ENCODE measurements around the gene CCDC159.
A peak's percentile ranks its signal among the peaks of the same experiment; 100 is the strongest.
"Not testable (repeated sequence)": the region's sequence is repeated elsewhere in the genome, so short reads cannot be mapped to it uniquely, and the experiment has no call there.

The CCDC159 gene

GRCh38 chr19:11346104-11346940 lies at the start of gene CCDC159, which contains the start of gene TMEM205:
CCDC159 (plus strand) TSS chr19:11346519; CDS start chr19:11346607, 88 bp downstream.
TMEM205 (minus strand) TSS chr19:11346268; CDS start chr19:11345619, 649 bp downstream.
- DNase-seq = peak; percentile 97

GRCh38 chr19:11299946-11300810 lies 46.1 kb upstream of the CCDC159 start:
- no peak for DNase-seq

DNA sequence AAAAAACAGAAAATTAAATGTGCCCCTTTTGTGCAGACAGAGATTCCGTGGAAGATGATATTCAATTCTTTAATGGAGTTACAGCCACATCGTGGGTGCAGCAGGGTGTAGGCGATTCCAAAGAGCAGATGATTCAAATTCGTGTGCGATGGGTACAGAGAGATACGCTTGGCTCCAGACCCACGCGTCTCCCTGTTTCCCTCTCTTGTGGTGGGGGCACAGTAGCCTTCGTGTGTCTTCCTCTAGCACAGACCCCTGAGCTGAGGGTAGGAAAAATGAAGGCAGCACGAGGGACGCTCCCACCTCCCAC lies 45.6 kb upstream of the CCDC159 start:
- DNase-seq = no peak

DNA sequence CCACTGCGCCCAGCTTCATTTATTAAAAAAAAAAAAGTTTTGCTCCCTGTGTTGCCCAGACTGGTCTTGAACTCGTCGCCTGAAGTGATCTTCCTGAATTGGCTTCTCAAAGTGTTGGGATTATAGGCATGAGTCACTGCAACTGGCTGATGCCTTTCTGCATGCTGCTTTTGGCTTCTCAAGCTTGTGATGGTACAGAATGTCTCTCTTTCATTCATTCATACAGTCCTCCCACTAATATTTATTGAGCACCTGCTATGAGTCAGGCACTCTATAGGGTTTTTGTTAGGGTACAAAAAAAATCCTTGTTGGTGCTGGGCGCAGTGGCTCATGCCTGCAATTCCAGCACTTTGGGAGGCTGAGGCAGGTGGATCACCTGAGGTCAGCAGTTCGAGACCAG lies 41.4 kb upstream of the CCDC159 start:
- DNase-seq = no peak

DNA sequence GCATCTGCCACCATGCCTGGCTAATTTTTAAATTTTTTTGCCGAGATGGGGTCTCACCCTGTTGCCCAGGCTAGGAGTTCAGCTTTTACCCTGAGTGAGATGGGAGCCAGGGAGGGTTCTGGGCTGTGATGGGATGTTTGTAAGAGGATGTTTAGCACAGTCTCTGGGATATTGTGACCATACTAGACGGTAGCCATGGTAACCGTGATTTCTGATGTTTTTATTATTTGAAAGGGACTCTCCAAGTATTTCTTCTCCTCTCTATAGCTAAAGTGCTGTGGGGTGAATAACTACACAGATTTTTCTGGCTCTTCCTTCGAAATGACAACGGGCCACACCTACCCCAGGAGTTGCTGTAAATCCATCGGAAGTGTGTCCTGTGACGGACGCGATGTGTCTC lies 40.0 kb upstream of the CCDC159 start:
- DNase-seq = no peak

GRCh38 chr19:11320278-11320995 lies 25.9 kb upstream of the CCDC159 start:
- not testable (repeated sequence) for DNase-seq

DNA sequence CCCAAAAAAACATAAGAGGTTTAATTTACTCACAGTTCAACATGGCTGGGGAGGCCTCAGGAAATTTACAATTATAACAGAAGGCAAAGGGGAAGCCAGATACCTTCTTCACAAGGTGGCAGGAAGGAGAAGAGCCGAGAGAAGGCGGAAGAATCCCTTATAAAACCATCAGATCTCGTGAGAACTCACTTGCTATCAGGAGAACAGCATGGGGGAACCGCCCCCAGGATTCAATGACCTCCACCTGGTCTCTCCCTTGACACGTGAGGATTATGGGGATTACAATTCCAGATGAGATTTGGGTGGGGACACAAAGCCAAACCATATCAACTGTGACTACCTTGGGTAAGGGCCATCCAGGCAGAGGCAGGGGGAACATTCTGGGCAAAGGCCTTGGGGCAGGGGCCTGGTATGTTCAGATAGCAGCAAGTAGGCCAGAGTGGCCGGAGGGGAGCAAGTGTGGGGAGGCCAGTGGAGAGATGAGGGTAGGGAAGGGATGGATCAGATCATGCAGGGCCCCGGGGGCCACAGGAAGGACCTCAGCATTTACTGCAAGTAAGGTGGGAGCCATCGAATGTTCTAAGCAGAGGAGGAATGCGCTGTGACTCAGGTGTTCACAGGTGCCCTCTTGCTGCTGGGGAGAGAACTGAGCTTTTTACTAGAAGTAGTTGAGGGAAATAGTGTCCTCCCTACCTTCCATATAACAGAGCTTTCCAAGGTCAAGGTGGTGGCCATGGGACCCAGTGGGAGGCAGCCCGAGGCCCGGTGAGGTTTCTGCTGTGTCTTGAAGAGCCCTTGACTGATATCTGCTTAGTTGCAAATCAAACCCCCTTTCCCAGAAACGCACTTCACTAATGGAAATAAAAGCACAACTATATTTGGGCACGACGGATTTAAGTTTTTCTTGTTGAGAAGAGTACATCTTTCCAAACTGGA lies 24.9 kb upstream of the CCDC159 start:
- DNase-seq = no peak

DNA sequence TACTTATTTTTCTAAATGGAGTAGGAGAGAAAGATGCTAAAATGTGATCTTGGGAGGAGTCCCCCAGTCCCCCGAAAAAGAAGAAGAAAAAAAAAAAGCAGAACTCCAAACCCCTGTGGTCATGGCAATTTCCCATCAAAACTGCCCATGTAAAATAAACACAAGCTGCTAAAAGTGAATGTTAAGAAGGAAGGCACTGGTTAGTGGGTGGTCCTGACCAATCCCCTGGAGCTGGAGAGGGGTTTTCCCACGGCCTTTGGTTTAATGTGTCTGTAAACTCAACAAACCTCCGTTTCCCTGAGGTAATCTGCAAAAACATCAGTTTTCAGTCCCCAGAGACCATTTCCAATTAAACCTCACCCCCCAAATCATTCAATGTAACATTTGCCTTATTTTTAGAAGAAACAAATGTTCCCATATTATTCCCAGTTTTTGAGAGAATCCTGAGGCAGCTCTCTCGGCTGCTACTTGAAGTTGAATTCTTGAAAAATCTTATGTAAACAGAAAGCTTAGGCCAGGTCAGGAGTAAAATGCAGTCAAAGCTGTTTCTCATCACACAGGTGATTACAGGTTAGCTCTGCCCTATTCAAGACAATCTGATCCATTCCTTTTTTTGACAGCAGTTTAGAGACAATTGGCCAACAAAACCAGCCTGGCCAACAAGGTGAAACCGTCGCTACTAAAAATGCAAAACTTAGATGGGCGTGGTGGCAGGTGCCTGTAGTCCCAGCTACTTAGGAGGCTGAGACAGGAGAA lies 23.9 kb upstream of the CCDC159 start:
- DNase-seq = no peak

DNA sequence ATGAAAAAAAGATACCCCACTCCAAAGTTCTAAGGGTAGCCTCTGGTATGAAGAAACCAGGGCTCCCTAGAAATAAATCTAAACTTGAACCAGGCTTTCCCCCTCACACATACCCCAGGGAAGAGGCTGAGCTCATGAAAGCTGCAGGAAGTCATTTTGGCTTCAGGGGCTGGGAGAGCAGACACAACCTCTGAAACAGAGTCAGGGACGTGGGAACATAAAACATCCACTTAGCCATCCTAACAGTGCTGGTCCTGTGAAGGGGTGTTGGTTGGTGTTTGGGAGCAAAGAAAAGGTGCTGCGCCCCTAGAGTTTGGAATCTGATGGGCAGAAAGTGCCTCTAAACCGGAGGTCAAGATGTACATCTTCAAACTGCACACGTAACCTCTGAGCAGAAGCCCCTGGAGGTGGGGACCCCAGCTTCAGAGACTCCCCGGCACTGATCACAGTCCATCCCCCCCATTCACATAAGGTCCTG lies 22.7 kb upstream of the CCDC159 start:
- no peak for DNase-seq

GRCh38 chr19:11324079-11324661 lies 22.1 kb upstream of the CCDC159 start:
- no peak for DNase-seq

DNA sequence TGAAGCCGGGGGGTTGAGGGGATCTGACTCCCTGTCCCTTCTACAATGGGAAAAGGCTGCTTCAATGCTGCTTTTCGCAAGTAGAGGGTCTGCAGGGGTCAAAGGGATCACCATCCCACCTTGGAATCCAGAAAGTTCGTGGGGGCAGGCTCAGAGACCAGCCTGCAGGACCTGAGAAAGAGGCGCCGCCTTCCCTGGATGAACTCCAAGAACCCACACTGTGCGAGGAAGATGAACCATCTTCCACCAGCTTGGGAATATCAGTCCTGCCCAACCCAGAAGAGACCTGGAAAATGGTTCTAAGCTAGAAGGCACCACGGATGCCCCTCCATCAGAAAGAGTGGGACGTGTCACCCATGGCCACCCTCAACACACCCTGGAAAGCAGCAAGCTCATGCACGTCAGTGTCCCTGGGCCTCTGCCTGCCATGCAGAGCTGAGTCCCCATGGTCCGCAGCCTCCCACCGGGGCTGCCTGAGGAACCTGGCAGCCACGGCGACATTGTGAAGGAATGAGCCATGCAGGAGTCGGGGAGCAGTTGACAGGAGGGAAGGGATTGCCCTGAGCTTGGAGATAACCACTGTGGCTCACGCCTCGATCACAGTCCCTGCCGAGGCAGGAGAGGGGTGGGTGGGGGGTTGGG lies 21.4 kb upstream of the CCDC159 start:
- no peak for DNase-seq

DNA sequence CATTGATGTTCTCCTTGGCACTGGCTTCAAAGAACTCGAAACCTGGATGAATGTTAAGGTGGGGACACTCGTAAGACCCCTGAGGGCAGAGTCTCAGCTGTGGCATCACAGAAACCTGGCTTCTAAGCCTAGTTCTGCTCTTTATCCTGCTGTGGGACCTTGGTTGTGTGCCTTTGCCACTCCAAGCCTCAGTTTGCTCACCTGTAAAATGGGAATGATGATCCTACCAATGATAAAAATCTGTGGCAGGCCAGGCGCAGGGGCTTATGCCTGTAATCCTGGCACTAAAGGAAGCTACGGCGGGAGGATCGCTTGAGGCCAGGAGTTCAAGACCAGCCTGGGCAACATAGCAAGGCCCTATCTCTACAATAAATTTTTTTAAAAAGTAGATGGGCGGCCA lies 20.8 kb upstream of the CCDC159 start:
- no peak for DNase-seq

GRCh38 chr19:11330127-11330526 lies 16.2 kb upstream of the CCDC159 start:
- no peak for DNase-seq

DNA sequence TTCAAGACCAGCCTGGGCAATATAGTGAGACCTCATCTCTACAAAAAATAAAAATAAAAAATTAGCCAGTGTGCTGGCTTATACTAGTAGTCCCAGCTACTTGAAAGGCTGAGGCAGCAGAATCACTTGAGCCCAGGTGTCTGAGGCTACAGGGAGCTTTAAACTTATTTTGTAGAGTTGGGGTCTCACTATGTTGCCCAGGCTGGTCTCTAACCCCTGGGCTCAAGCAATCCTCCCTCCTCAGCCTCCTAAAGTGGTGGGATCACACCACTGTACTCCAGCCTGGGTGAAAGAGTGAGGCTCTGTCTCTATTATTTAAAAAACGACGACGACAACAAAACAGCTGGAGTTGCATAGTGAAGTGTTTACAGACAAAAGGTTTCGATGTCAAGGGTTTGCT lies 14.8 kb upstream of the CCDC159 start:
- no peak for DNase-seq

DNA sequence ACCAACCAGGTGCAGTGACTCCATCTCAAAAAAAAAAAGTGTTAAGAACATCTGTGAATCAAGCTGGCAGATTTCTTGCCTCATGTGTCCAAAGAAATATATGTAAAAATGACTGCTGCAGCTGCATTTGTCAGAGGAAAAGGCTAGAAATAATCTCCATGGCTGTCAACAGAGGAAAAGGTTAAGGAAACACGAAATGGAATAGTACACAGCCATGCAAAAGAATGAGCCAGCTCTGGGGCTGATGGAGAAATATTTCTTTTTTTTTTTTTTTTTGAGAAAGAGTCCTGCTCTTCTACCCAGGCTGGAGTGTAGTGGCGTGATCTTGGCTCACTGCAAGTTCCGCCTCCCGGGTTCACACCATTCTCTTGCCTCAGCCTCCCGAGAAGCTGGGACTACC lies 13.5 kb upstream of the CCDC159 start:
- DNase-seq = no peak

DNA sequence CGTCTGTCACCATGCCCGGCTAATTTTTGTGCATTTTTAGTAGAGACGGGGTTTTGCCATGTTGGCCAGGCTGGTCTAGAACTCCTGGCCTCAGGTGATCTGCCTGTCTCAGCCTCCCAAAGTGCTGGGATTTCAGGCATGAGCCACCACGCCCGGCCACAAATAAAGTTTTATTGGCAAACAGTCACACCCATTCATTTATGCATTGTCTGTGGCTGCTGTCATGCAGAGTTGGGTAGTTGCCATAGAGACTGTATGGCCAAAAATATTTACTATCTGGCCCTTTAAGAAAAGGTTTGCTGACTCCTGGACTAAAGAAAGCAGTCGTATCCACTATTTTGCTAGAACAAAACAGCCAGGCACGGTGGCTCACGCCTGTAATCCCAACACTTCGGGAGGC lies 12.5 kb upstream of the CCDC159 start:
- not testable (repeated sequence) for DNase-seq

DNA sequence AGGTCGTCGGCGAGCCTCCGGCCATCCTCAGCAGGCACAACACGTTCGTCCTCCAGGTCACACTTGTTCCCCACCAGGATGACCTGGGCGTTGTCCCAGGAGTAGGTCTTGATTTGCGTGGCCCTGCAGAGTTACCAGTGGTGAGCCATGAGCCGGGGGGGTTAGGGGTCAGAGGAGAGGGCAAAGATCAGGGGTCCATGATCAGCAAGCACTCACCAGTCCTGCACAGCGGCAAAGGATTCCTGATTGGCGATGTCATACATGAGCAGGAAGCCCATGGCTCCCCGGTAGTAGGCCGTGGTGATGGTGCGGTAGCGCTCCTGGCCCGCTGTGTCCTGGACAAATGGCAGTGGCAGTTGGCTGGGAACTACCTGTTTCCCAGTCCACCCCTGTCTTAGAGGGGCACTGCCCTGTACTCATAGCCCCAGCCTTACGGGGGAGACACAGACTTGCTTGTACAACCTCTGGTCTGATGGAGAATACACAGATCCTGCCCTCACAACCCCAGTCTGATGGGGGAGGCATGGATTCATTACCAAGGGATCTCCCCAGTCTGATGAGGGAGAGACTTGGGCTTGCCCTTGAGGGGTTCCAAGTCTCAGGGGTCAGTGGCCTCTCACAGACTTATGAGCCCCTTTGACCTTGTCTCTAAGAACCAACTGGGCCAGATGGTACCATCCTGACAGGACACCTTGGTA lies 10.7 kb upstream of the CCDC159 start:
- DNase-seq = no peak

- DNase-seq = no peak
Observed at GRCh38 chr19:11337080-11337479, 9.2 kb upstream of the CCDC159 start.

DNA sequence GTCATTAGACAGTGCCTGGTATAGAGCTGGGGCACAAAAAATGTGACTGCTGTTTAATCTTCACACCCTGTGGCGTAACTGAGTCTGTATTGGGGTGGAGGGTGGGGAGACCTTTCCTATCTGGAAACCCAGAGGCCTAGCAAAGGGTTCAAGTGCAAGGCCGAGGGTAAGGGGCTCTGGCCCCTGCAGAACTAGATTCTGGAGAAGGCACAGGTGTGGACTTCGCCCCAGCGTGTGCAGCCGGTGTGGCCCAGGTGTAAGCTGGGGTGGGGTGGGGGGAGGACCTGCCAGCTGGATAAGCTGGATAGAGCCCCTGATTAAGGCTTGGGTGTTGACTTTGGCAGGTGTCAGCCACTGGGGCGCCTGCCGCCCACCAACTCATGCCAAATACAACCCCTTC lies 8.2 kb upstream of the CCDC159 start:
- no peak for DNase-seq
